ENCODE measurements around the gene MKNK2. TPM values are rescaled to one million over a fixed set of nuclear protein-coding genes. Genes with fewer than 3 reads are reported as not detected.

The MKNK2 gene
- total and polyA plus RNA-seq, 2 donors (not counting 1 experiment from before 2014, with no cell fraction given), result 24.7 to 409 TPM

DNA sequence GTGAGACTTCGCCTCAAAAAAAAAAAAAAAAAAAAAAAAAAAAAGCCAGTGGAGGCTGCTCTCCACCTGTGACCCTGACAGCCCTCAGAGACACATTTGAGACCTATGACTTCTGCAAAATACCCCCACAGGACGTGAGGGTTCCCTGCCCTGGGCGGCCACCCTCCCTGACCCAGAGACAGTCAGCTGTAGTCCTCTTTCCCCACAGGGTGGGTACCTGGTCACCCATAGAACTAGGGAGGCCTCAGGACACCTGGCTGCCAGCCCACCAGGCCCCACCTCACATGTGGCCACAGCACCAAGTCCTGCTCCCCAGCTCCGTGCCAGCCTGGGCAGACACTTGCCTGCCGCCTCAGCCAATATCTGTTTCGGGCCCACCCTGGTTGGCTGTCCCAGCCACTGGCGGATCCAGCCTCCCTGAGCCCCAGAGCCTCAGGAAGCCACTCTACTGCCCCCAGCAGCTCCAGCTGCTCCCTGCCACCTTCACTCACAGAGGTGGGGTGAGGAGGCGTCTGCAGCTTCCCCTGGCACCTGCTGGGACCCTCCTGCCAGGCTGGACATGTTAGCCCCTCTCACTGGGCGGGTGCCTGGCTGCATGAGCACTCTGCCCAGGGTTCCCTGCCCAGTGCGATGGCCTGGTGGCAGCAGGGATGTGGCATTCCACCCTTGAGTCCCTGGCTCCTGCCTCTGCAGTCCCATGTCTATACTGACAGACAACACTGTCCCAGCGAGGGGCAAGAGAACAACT, 6.9 kb downstream of the MKNK2 start:
- H3K9ac ChIP-seq (ENCODE audit: insufficient read depth, low read length), result no peak overlapping the region
- H2AFZ ChIP-seq (ENCODE audit: low read length), result no peak overlapping the region
- no peak overlapping the region for H3K4me2 ChIP-seq (ENCODE audit: extremely low read depth, insufficient read depth, low read length)
- no peak overlapping the region for H3K4me3 ChIP-seq (replicated peaks in 1 of 4; ENCODE audit: control extremely low read depth in 1 of 4, insufficient read depth in 1 of 4, low read depth in 3 of 4, low read length in 4 of 4)
- no peaks in the 10 kb centered on the region for H4K20me1 ChIP-seq (ENCODE audit: control insufficient read depth, extremely low read depth, insufficient read depth, low read length)
- DNase-seq (ENCODE audit: low read depth in 2 of 2), result no peak
- no peak for TF ChIP-seq EZH2 (IDR thresholded peaks at IDR 0.05; ENCODE audit: low read length, missing control alignments)
- TF ChIP-seq, protein P1, sequence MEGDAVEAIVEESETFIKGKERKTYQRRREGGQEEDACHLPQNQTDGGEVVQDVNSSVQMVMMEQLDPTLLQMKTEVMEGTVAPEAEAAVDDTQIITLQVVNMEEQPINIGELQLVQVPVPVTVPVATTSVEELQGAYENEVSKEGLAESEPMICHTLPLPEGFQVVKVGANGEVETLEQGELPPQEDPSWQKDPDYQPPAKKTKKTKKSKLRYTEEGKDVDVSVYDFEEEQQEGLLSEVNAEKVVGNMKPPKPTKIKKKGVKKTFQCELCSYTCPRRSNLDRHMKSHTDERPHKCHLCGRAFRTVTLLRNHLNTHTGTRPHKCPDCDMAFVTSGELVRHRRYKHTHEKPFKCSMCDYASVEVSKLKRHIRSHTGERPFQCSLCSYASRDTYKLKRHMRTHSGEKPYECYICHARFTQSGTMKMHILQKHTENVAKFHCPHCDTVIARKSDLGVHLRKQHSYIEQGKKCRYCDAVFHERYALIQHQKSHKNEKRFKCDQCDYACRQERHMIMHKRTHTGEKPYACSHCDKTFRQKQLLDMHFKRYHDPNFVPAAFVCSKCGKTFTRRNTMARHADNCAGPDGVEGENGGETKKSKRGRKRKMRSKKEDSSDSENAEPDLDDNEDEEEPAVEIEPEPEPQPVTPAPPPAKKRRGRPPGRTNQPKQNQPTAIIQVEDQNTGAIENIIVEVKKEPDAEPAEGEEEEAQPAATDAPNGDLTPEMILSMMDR (conservative IDR thresholded peaks at IDR 0.05 in 1 of 2, IDR thresholded peaks at IDR 0.05 in 1 of 2; ENCODE audit: low read depth in 1 of 2, low read length in 2 of 2), result no peak
- no peak overlapping the region for H3K27ac ChIP-seq (ENCODE audit: insufficient read depth, low read length)
- peaks cover 46% of the 10 kb centered on the region for H3K36me3 ChIP-seq (ENCODE audit: control insufficient read depth, insufficient read depth, low read length)
- no peaks in the 10 kb centered on the region for H3K9me3 ChIP-seq (ENCODE audit: control insufficient read depth, insufficient read depth, low read depth, low read length)
- peaks cover 19% of the 10 kb centered on the region for H3K79me2 ChIP-seq (ENCODE audit: control insufficient read depth, insufficient read depth, low read length)
- no peaks in the 10 kb centered on the region for H3K27me3 ChIP-seq (ENCODE audit: control insufficient read depth, insufficient read depth, low read length)
- peaks cover 21% of the 10 kb centered on the region for H3K4me1 ChIP-seq (ENCODE audit: control insufficient read depth, extremely low read depth, insufficient read depth, low read length)

DNA sequence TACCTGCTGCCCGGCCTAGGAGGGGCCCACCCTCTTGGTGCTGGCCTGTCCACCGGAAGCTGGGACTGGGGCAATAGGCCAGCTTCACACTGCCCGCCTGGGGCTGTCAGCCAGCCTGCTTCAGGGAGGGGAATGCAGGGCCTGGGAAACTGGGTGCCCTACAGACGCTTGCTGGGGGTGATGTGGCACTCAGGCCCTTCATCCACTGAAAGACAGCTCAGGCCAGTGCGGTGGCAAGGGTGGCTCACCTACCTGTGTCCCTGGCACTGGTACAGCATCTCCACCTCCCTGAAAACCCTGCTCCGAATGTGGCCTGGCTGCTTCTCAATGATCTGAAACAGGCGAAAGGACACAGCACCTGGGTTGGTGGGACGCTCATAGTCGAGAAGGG, 7.8 kb downstream of the MKNK2 start:
- DNase-seq (ENCODE audit: low read depth in 2 of 2), result no peak
- Histone ChIP-seq H2AFZ (ENCODE audit: low read length) (no peak overlapping the region), H3K79me2 (ENCODE audit: control insufficient read depth, insufficient read depth, low read length) (peaks cover 11% of the 10 kb centered on the region), H3K27me3 (ENCODE audit: control insufficient read depth, insufficient read depth, low read length) (no peaks in the 10 kb centered on the region), H3K4me1 (ENCODE audit: control insufficient read depth, extremely low read depth, insufficient read depth, low read length) (peaks cover 16% of the 10 kb centered on the region), H3K9ac (ENCODE audit: insufficient read depth, low read length) (no peak overlapping the region), H3K36me3 (ENCODE audit: control insufficient read depth, insufficient read depth, low read length) (peaks cover 41% of the 10 kb centered on the region), H3K9me3 (ENCODE audit: control insufficient read depth, insufficient read depth, low read depth, low read length) (no peaks in the 10 kb centered on the region), H3K4me3 (replicated peaks in 1 of 4; ENCODE audit: control extremely low read depth in 1 of 4, insufficient read depth in 1 of 4, low read depth in 3 of 4, low read length in 4 of 4) (no peak overlapping the region), H3K4me2 (ENCODE audit: extremely low read depth, insufficient read depth, low read length) (no peak overlapping the region), H3K27ac (ENCODE audit: insufficient read depth, low read length) (no peak overlapping the region), H4K20me1 (ENCODE audit: control insufficient read depth, extremely low read depth, insufficient read depth, low read length) (no peaks in the 10 kb centered on the region)
- TF ChIP-seq EZH2 (IDR thresholded peaks at IDR 0.05; ENCODE audit: low read length, missing control alignments), result no peak
- TF ChIP-seq, protein P1 (conservative IDR thresholded peaks at IDR 0.05 in 1 of 2, IDR thresholded peaks at IDR 0.05 in 1 of 2; ENCODE audit: low read depth in 1 of 2, low read length in 2 of 2), result no peak

DNA sequence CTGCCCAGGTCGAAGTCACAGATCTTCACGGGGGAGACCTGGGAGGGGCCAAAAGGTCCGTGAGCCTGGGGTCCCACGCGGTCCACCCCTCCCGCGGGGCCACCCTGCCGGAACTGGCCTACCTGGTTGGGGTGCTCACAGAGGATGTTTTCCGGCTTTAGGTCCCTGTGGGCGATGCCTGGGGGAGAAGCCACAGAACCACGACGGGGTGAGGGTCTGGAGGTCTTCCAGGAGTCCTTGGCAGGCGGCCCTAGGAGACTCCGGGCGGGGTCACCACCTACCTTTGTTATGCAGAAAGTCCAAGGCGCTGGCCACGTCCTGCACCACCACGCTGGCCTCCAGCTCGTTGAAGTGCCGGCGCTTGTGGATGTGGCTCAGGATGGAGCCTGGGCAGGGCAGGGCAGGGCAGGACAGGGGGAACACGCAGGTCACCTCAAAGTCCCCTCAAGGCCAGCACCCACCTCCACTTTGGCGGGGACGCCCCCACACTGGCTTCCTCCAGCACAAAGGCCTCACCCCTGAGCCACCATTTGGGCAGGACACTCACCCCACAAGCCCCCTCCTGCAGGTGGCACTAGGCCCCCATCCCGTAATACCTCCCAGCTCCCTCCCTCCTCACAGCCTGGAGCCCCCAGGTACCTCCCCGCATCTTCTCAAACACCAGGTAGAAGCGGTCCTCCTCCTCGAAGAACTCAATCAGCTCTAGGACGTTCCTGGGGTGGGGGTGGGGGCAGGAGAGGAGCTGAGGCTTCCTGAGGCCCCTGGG, 8.4 kb downstream of the MKNK2 start:
- H2AFZ ChIP-seq (ENCODE audit: low read length), result no peak overlapping the region
- no peaks in the 10 kb centered on the region for H4K20me1 ChIP-seq (ENCODE audit: control insufficient read depth, extremely low read depth, insufficient read depth, low read length)
- DNase-seq (ENCODE audit: low read depth in 2 of 2), result no peak
- H3K27ac ChIP-seq (ENCODE audit: insufficient read depth, low read length), result peak overlapping the region; percentile 72
- peaks cover 14% of the 10 kb centered on the region for H3K4me1 ChIP-seq (ENCODE audit: control insufficient read depth, extremely low read depth, insufficient read depth, low read length)
- no peaks in the 10 kb centered on the region for H3K9me3 ChIP-seq (ENCODE audit: control insufficient read depth, insufficient read depth, low read depth, low read length)
- TF ChIP-seq, protein P1 (conservative IDR thresholded peaks at IDR 0.05 in 1 of 2, IDR thresholded peaks at IDR 0.05 in 1 of 2; ENCODE audit: low read depth in 1 of 2, low read length in 2 of 2), result no peak
- no peak for TF ChIP-seq EZH2 (IDR thresholded peaks at IDR 0.05; ENCODE audit: low read length, missing control alignments)
- peak overlapping the region; percentile 54 for H3K4me2 ChIP-seq (ENCODE audit: extremely low read depth, insufficient read depth, low read length)
- peak overlapping the region; percentile 51 for H3K9ac ChIP-seq (ENCODE audit: insufficient read depth, low read length)
- peaks cover 6% of the 10 kb centered on the region for H3K79me2 ChIP-seq (ENCODE audit: control insufficient read depth, insufficient read depth, low read length)
- H3K4me3 ChIP-seq (replicated peaks in 1 of 4; ENCODE audit: control extremely low read depth in 1 of 4, insufficient read depth in 1 of 4, low read depth in 3 of 4, low read length in 4 of 4), result peak overlapping the region in 2 of 4 experiments; percentile 1 to 40
- H3K36me3 ChIP-seq (ENCODE audit: control insufficient read depth, insufficient read depth, low read length), result peaks cover 38% of the 10 kb centered on the region
- H3K27me3 ChIP-seq (ENCODE audit: control insufficient read depth, insufficient read depth, low read length), result no peaks in the 10 kb centered on the region

Data from fibroblast of lung (primary cell).